ENCODE data around the gene KRTAP13-1.

DNA sequence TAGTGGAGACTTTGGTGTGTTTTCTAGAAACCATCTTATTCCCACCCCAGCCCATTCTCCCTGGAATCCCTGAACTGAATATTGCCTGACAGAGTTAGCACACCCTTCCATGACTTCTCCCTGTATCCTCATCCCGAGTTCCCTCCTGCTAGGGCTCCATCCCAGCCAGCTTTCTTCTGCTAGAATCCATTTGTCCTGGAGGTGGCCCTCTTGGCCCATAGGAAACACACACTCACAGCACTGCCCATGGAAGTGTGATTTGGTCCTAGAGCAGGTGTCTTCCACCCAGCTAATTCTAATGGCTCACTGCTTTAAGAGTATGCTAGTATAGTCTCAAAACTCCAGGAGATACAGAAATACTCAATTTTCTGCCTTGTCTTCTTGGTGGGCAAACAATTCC, 48.4 kb downstream of the KRTAP13-1 start:
- no peak for TF ChIP-seq POLR2A (IDR thresholded peaks at IDR 0.05; ENCODE audit: extremely low read depth, insufficient read length)
- TF ChIP-seq MYC (IDR thresholded peaks at IDR 0.05; ENCODE audit: low read depth, low read length) = no peak
- no peak for TF ChIP-seq CTCF (IDR thresholded peaks at IDR 0.05; ENCODE audit: low read depth, low read length)
- TF ChIP-seq MAX (IDR thresholded peaks at IDR 0.05; ENCODE audit: low read depth, low read length) = no peak
